Measurements from ENCODE around the gene CRYBA4. TPM values are rescaled to one million over a fixed set of nuclear protein-coding genes. Genes with fewer than 3 reads are reported as not detected.

CRYBA4 gene
- total RNA-seq, 2 experiments from 2014 or later, result not detected

DNA sequence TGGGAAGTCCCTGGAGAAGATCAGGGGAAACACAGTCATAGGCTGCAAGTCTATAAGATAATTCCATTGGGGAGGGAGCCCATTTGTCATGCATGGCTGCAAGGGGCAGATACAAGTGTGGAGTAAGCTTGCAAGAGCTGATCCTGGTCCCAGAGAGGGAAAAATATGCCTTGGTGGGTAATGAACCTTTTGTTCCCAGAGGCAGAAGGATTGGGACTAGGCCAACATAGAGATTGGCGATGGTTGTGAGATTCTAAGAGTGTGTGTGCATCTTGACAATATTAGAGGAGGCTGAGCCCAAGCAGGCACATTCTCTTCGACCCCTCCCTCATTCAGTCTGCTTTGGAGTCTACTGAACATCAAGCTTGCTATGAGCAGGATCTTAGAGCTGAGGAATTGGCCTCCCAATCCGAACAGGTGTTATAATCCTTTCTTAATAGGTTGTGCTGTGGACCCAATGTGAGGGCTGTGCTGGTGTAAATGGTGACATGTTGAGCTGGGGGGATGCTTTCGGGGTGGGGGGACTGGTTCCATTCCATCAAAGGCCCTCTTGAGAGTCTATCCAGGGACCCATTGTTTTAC is 54.0 kb downstream of the CRYBA4 start:
- ChIA-PET POLR2A (no interaction called here), CTCF (no interaction called here)
- Mint-ChIP-seq H3K4me3 (peak overlapping the region; percentile 92), H3K27ac (peak overlapping the region; percentile 96), H3K27me3 (no peaks in the 10 kb centered on the region), H3K36me3 (ENCODE audit: low read depth) (peaks cover 26% of the 10 kb centered on the region), H3K9me3 (ENCODE audit: low read depth) (no peaks in the 10 kb centered on the region), H3K4me1 (peaks cover 71% of the 10 kb centered on the region)
- intact Hi-C loops (cut with DNase I, micrococcal nuclease), result loop anchor here in 1 of 2 experiments (10.0 kb wide), 1 partner anchor 1129 kb away; the partner anchor contains the start of gene MN1
- ATAC-seq, result no peak
- DNase-seq, result no peak

- DNase-seq (no peak), ATAC-seq (no peak)
- Mint-ChIP-seq H3K27ac (no peak overlapping the region), H3K36me3 (ENCODE audit: low read depth) (peaks cover 36% of the 10 kb centered on the region), H3K9me3 (ENCODE audit: low read depth) (no peaks in the 10 kb centered on the region), H3K27me3 (no peaks in the 10 kb centered on the region), H3K4me3 (no peak overlapping the region), H3K4me1 (peaks cover 56% of the 10 kb centered on the region)
- intact Hi-C loops (cut with DNase I, micrococcal nuclease), result loop anchor here in 1 of 2 experiments (10.0 kb wide), 1 partner anchor 1128 kb away; the partner anchor contains the start of gene MN1
- POLR2A ChIA-PET, result interaction anchor here (0.7 kb wide), 1 partner anchor 72 kb away, joined by 3 read pairs; no protein-coding TSS in a partner anchor
- CTCF ChIA-PET, result interaction anchor here (0.7 kb wide), 1 partner anchor 175 kb away, joined by 3 read pairs; no protein-coding TSS in a partner anchor
Measured at GRCh38 chr22:26677217-26677616, 55.5 kb downstream of the CRYBA4 start.

GRCh38 chr22:26679003-26679629 is 57.4 kb downstream of the CRYBA4 start:
- ATAC-seq, result peak; percentile 76
- Mint-ChIP-seq H3K4me1 (peaks cover 52% of the 10 kb centered on the region), H3K9me3 (ENCODE audit: low read depth) (no peaks in the 10 kb centered on the region), H3K27me3 (no peaks in the 10 kb centered on the region), H3K4me3 (no peak overlapping the region), H3K27ac (peak overlapping the region; percentile 39), H3K36me3 (ENCODE audit: low read depth) (peaks cover 35% of the 10 kb centered on the region)
- ChIA-PET CTCF (interaction anchor here (0.5 to 1.8 kb wide), 15 partner anchors 10 to 1122 kb away, joined by 3 to 7 read pairs (median 4); partner anchors contain the start of gene MN1), POLR2A (no interaction called here)
- peak; percentile 85 for DNase-seq
- intact Hi-C loops (cut with DNase I, micrococcal nuclease), result loop anchor here (2.0 to 10.0 kb wide), 3 partner anchors 78 to 1126 kb away; partner anchors contain the start of gene MN1 (in 1 of the 2)

Other genes starting within 250 kb of the CRYBA4 start
- 10 to 100 TPM; 10.2 to 10.5 TPM for gene ASPHD2, start 192.7 kb upstream of the CRYBA4 start, total RNA-seq
- gene HPS4, start 138.2 kb upstream of the CRYBA4 start, total RNA-seq, result 10 to 100 TPM; 49.3 to 60.9 TPM
- 10 to 100 TPM; 17.5 to 28.5 TPM for gene SRRD, start 138.1 kb upstream of the CRYBA4 start, total RNA-seq
- 10 to 100 TPM; 36.5 to 41.7 TPM for gene TFIP11, start 109.5 kb upstream of the CRYBA4 start, total RNA-seq
- 10 to 100 TPM; 17.4 to 18.3 TPM for gene TPST2, start 31.8 kb upstream of the CRYBA4 start, total RNA-seq
- not detected for gene CRYBB1, start 3.9 kb upstream of the CRYBA4 start, total RNA-seq
- gene MIAT, start 35.6 kb downstream of the CRYBA4 start, total RNA-seq, result 10 to 100 TPM; 18.5 to 19.7 TPM

Data from activated CD4-positive, alpha-beta T cell treated with anti-CD3 and anti-CD28 coated beads for 36 hours (primary cell).